K562 (cell line): ENCODE data around the gene CRKL.

Experiments
- AFF4 ChIP-seq: sonication (generic); formaldehyde crosslinking; IDR thresholded peaks from 2 replicates; pipeline ENCODE4 v1.8.0; 2023; ENCODE audit warnings: mild to moderate bottlenecking, missing genetic modification reagents
- CHD7 ChIP-seq: fragments of 200-600 bp; sonication (generic); IDR thresholded peaks from one replicate; pipeline ENCODE4 v1.6.1; 2012; ENCODE audit warnings: mild to moderate bottlenecking, low read depth, low read length, inconsistent platforms
- CTCF ChIP-seq, 3 experiments: IDR thresholded peaks in 2 of 3; conservative IDR thresholded peaks in 1 of 3; 2 replicates each; pipeline ENCODE4 v1.5.1; 2011 to 2012; ENCODE audit warnings: low read length in 3 of 3, mild to moderate bottlenecking in 3 of 3, control low read depth in 2 of 3, improper control_type of control experiment in 1 of 3, inconsistent platforms in 1 of 3, low read depth in 1 of 3, mixed read lengths in 1 of 3, moderate library complexity in 1 of 3; ENCODE audit not compliant: insufficient read depth in 2 of 3
- ELF1 ChIP-seq: fragments of 200-800 bp; sonication (Bioruptor generic); IDR thresholded peaks from 2 replicates; pipeline ENCODE4 v1.6.1; 2016; ENCODE audit warnings: missing genetic modification characterization, missing compliant biosample characterization
- EP400 ChIP-seq: fragments of 450-650 bp; IDR thresholded peaks from 2 replicates; pipeline ENCODE4 v1.6.1; 2017; ENCODE audit warnings: antibody characterized with exemption, mild to moderate bottlenecking, moderate library complexity
- FOXM1 ChIP-seq, 2 experiments: fragments of 450-650 bp in 1 of 2; sonication (generic) in 1 of 2; formaldehyde crosslinking in 1 of 2; IDR thresholded peaks; 2 replicates each; pipeline versions ENCODE4 v1.6.1 to v1.9.0; 2017 to 2022; ENCODE audit warnings: low read depth in 2 of 2, mild to moderate bottlenecking in 2 of 2, missing genetic modification reagents in 1 of 2, moderate library complexity in 1 of 2
- GTF2F1 ChIP-seq: IDR thresholded peaks from 2 replicates; pipeline ENCODE4 v1.6.1; 2011; ENCODE audit warnings: low read depth, low read length, improper control_type of control experiment
- KDM1A ChIP-seq, 2 experiments: fragments of 450-650 bp; IDR thresholded peaks; 2 replicates each; pipeline ENCODE4 v1.6.1; 2016; ENCODE audit warnings: mild to moderate bottlenecking in 2 of 2
- RBM39 ChIP-seq: fragments of 200-400 bp; formaldehyde crosslinking; optimal IDR thresholded peaks from 2 replicates; pipeline ENCODE3; 2018; ENCODE audit warnings: low read depth, low read length
- SRF ChIP-seq, 2 experiments: fragments of 250-450, 450-650 bp in 1 of 2; sonication (Bioruptor Pico) in 1 of 2; sonication (generic) in 1 of 2; formaldehyde crosslinking; IDR thresholded peaks; 2 replicates each; pipeline versions ENCODE4 v1.5.0 to v1.5.1; 2020 to 2022; ENCODE audit warnings: mild to moderate bottlenecking in 1 of 2, missing genetic modification reagents in 1 of 2
- TRIM24 ChIP-seq, 2 experiments: fragments of 450-650 bp; IDR thresholded peaks; 2 replicates each; pipeline ENCODE4 v1.6.1; 2016
- ZBTB34 ChIP-seq: fragments of 250-450 bp; sonication (Bioruptor Pico); IDR thresholded peaks from 2 replicates; pipeline ENCODE4 v1.8.0; 2021; ENCODE audit warnings: mild to moderate bottlenecking, moderate library complexity
- ZNF785 ChIP-seq: fragments of 250-450 bp; sonication (Bioruptor Pico); IDR thresholded peaks from 2 replicates; pipeline ENCODE4 v1.4.0; 2020; ENCODE audit warnings: mild to moderate bottlenecking

GRCh38 chr22:20992456-20993303 is 75.5 kb downstream of the CRKL start:
- TF ChIP-seq TRIM24 (IDR thresholded peaks at IDR 0.05) (no peak), CTCF (IDR thresholded peaks at IDR 0.05 in 2 of 3, conservative IDR thresholded peaks at IDR 0.05 in 1 of 3; ENCODE audit: insufficient read depth in 2 of 3, low read depth in 1 of 3, low read length in 3 of 3) (no peak), AFF4 (CRISPR knock-in tag) (no peak), EP400 (no peak), ZNF785 (no peak), GTF2F1 (no peak), CHD7 (no peak), ELF1 (no peak), KDM1A (IDR thresholded peaks at IDR 0.05) (no peak), ZBTB34 (CRISPR knock-in tag) (no peak), FOXM1 (IDR thresholded peaks at IDR 0.05; ENCODE audit: low read depth) (no peak), FOXM1 (CRISPR knock-in tag; IDR thresholded peaks at IDR 0.05; ENCODE audit: low read depth) (no peak), RBM39 (no peak), SRF (CRISPR knock-in tag; IDR thresholded peaks at IDR 0.05) (no peak)
